Smooth muscle cell (in vitro differentiated cells): ENCODE results near the gene GFI1B. TPM values are rescaled to one million over a fixed set of nuclear protein-coding genes. Genes with fewer than 3 reads are reported as not detected.

Experiments used
- DNase-seq: peaks from one replicate; lab custom pipeline; 2025; ENCODE audit not compliant: unreplicated experiment; lab: John Stamatoyannopoulos, UW
- H2AFZ ChIP-seq: fragments of 200-600 bp; sonication (generic); 2 replicates; pipeline ENCODE4 v1.6.0; 2016; ENCODE audit warnings: antibody characterized with exemption, low read depth, mild to moderate bottlenecking
- H3F3A ChIP-seq: fragments of 200-600 bp; sonication (generic); 2 replicates; pipeline ENCODE4 v1.6.0; 2017; ENCODE audit warnings: antibody characterized with exemption, low read depth
- H3K27ac ChIP-seq: fragments of 200-600 bp; sonication (generic); 2 replicates; pipeline ENCODE4 v1.5.1; 2016; ENCODE audit warnings: low read depth, mild to moderate bottlenecking
- H3K27me3 ChIP-seq: fragments of 200-600 bp; sonication (generic); 2 replicates; pipeline ENCODE4 v1.6.1; 2016; ENCODE audit warnings: low read depth, mild to moderate bottlenecking
- H3K36me3 ChIP-seq: fragments of 200-600 bp; sonication (generic); 2 replicates; pipeline ENCODE4 v1.5.1; 2016; ENCODE audit warnings: low read depth
- H3K4me1 ChIP-seq: fragments of 200-600 bp; sonication (generic); 2 replicates; pipeline ENCODE4 v1.5.1; 2016; ENCODE audit warnings: low read depth
- H3K4me2 ChIP-seq: fragments of 200-600 bp; sonication (generic); 2 replicates; pipeline ENCODE4 v1.6.0; 2016; ENCODE audit warnings: mild to moderate bottlenecking
- H3K4me3 ChIP-seq: fragments of 200-600 bp; sonication (generic); 2 replicates; pipeline ENCODE4 v1.5.1; 2016; ENCODE audit warnings: mild to moderate bottlenecking
- H3K79me2 ChIP-seq: fragments of 200-600 bp; sonication (generic); 2 replicates; pipeline ENCODE4 v1.6.0; 2016; ENCODE audit warnings: low read depth, mild to moderate bottlenecking
- H3K9ac ChIP-seq: fragments of 200-600 bp; sonication (generic); 2 replicates; pipeline ENCODE4 v1.6.0; 2016; ENCODE audit warnings: low read depth
- H3K9me3 ChIP-seq: fragments of 200-600 bp; sonication (generic); replicated peaks from 2 replicates; pipeline ENCODE4 v1.5.1; 2016; ENCODE audit warnings: low read depth
- H4K20me1 ChIP-seq: fragments of 200-600 bp; sonication (generic); 2 replicates; pipeline ENCODE4 v1.6.0; 2016; ENCODE audit warnings: low read depth
- CTCF ChIP-seq: fragments of 200-600 bp; sonication (generic); IDR thresholded peaks from 2 replicates; pipeline ENCODE4 v1.5.1; 2017; ENCODE audit warnings: borderline replicate concordance, mild to moderate bottlenecking, antibody characterized with exemption; ENCODE audit not compliant: insufficient read depth, poor library complexity, severe bottlenecking
- WGBS: methylation state at CpG from one replicate; pipeline ENCODE4 v1.1.7; 2016; ENCODE audit warnings: low lambda C conversion rate; 5-methylcytosine and 5-hydroxymethylcytosine counted together
- polyA plus RNA-seq: library from polyadenylated mRNA; unstranded; fragments of >200 nt; fragmentation: Nextera tagmentation; extraction: Ambion mirVana; gene quantifications from 2 replicates; pipeline ENCODE4 v1.2.1, GENCODE V29; 2016
- total RNA-seq: library from RNA; depleted of rRNA; stranded (reverse); fragments of >200 nt; gene quantifications from 2 replicates; pipeline ENCODE4 v1.2.3, GENCODE V29; 2014

The GFI1B gene
- total and polyA plus RNA-seq, 2 experiments from 2014 or later = not detected

GRCh38 chr9:132946211-132946610 is 32.3 kb upstream of the GFI1B start:
- no peaks in the 10 kb centered on the region for H3K36me3 ChIP-seq
- H3K27me3 ChIP-seq = no peaks in the 10 kb centered on the region
- no peaks in the 10 kb centered on the region for H3F3A ChIP-seq
- peak overlapping the region; percentile 75 for H2AFZ ChIP-seq
- no peak overlapping the region for H3K4me2 ChIP-seq
- peaks cover 22% of the 10 kb centered on the region for H4K20me1 ChIP-seq
- H3K27ac ChIP-seq = no peak overlapping the region
- whole genome bisulfite sequencing = 35% methylated on average over 3 of the region's 3 CpGs
- no peak for TF ChIP-seq CTCF
- H3K4me3 ChIP-seq = no peak overlapping the region
- DNase-seq = no peak
- peaks cover 10% of the 10 kb centered on the region for H3K4me1 ChIP-seq
- no peaks in the 10 kb centered on the region for H3K9me3 ChIP-seq
- H3K79me2 ChIP-seq = peaks cover 31% of the 10 kb centered on the region
- H3K9ac ChIP-seq = no peak overlapping the region

- WGBS = 85% methylated on average over 7 of the region's 7 CpGs
- Histone ChIP-seq H3K9me3 (no peaks in the 10 kb centered on the region), H4K20me1 (peaks cover 17% of the 10 kb centered on the region), H3K4me3 (no peak overlapping the region), H3K27ac (no peak overlapping the region), H3K36me3 (no peaks in the 10 kb centered on the region), H3F3A (no peaks in the 10 kb centered on the region), H3K9ac (no peak overlapping the region), H2AFZ (peak overlapping the region; percentile 75), H3K79me2 (peaks cover 25% of the 10 kb centered on the region), H3K4me2 (no peak overlapping the region), H3K4me1 (peaks cover 10% of the 10 kb centered on the region), H3K27me3 (no peaks in the 10 kb centered on the region)
- TF ChIP-seq CTCF = no peak
- DNase-seq = no peak
Measured at GRCh38 chr9:132946631-132947295, 31.7 kb upstream of the GFI1B start.

GRCh38 chr9:132947756-132948155 is 30.7 kb upstream of the GFI1B start:
- no peak overlapping the region for H3K27ac ChIP-seq
- no peaks in the 10 kb centered on the region for H3K27me3 ChIP-seq
- H3K4me2 ChIP-seq = no peak overlapping the region
- peaks cover 10% of the 10 kb centered on the region for H3K4me1 ChIP-seq
- 92% methylated on average over 8 of the region's 8 CpGs for WGBS
- DNase-seq = no peak
- H3K9ac ChIP-seq = no peak overlapping the region
- H4K20me1 ChIP-seq = peaks cover 7% of the 10 kb centered on the region
- TF ChIP-seq CTCF = no peak
- H2AFZ ChIP-seq = no peak overlapping the region
- no peaks in the 10 kb centered on the region for H3K9me3 ChIP-seq
- H3K4me3 ChIP-seq = no peak overlapping the region
- H3K36me3 ChIP-seq = no peaks in the 10 kb centered on the region
- H3F3A ChIP-seq = no peaks in the 10 kb centered on the region
- H3K79me2 ChIP-seq = peaks cover 15% of the 10 kb centered on the region

- Histone ChIP-seq H3F3A (no peaks in the 10 kb centered on the region), H3K36me3 (no peaks in the 10 kb centered on the region), H3K27me3 (no peaks in the 10 kb centered on the region), H3K79me2 (peaks cover 7% of the 10 kb centered on the region), H4K20me1 (peaks cover under 1% of the 10 kb centered on the region), H3K4me2 (no peak overlapping the region), H3K4me3 (no peak overlapping the region), H3K9ac (no peak overlapping the region), H2AFZ (no peak overlapping the region), H3K27ac (no peak overlapping the region), H3K9me3 (no peaks in the 10 kb centered on the region), H3K4me1 (peaks cover 2% of the 10 kb centered on the region)
- no peak for TF ChIP-seq CTCF
- no peak for DNase-seq
- WGBS = 91% methylated on average over 18 of the region's 18 CpGs
Measured at GRCh38 chr9:132948482-132949050, 29.9 kb upstream of the GFI1B start.
